GM12891 (cell line): Measurements from ENCODE around the gene ABHD17C.

Experiments
- DNase-seq: peaks from one replicate; pipeline ENCODE4 v3.0.0; 2011; ENCODE audit warnings: low spot score; ENCODE audit not compliant: insufficient read length
- FAIRE-seq: peaks from 2 replicates; lab custom pipeline; 2011; peaks lifted over from hg19 to GRCh38; lab: Jason Lieb, UNC
- PAX5 ChIP-seq: IDR thresholded peaks from 2 replicates; pipeline ENCODE4 v1.6.1; 2011; ENCODE audit warnings: low read length, moderate library complexity, mild to moderate bottlenecking; ENCODE audit not compliant: insufficient read depth, severe bottlenecking
- POLR2A ChIP-seq: IDR thresholded peaks from 2 replicates; pipeline ENCODE4 v1.6.1; 2011; ENCODE audit warnings: low read depth, low read length, control low read depth
- POLR2AphosphoS5 ChIP-seq: IDR thresholded peaks from 2 replicates; pipeline ENCODE4 v1.6.1; 2011; ENCODE audit warnings: low read depth, low read length, control low read depth
- POU2F2 ChIP-seq: IDR thresholded peaks from 2 replicates; pipeline ENCODE4 v1.6.1; 2011; ENCODE audit warnings: low read depth, mild to moderate bottlenecking, control low read depth, low read length, moderate library complexity
- SPI1 ChIP-seq: IDR thresholded peaks from 2 replicates; pipeline ENCODE4 v1.6.1; 2011; ENCODE audit warnings: low read depth, low read length, control low read depth
- TAF1 ChIP-seq: IDR thresholded peaks from 2 replicates; pipeline ENCODE4 v1.6.1; 2011; ENCODE audit warnings: low read depth, low read length, control low read depth

Gene ABHD17C

DNA sequence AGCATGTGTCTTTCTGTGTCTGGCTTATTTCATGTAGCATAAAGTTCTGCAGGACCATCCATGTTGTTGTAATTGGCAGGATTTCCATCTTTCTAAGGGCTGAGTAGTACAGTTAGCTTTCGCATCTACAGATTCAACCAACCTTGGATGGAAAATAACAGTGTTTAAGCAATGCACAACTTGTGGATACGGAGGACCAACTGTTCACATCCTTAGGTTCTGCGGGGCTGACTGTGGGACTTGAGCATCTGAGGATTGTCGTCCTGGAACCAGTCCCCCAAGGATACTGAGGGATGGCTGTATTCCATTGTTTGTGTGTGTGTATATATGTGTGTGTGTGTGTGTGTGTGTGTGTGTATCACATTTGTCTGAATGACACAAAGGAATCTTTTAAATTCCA lies 27.7 kb downstream of the ABHD17C start:
- TF ChIP-seq POU2F2 (no peak), POLR2AphosphoS5 (no peak), SPI1 (no peak), TAF1 (no peak), PAX5 (no peak), POLR2A (no peak)
- FAIRE-seq (no peak), DNase-seq (no peak)

- TF ChIP-seq POLR2AphosphoS5: no peak
- no peak for TF ChIP-seq TAF1
- no peak for TF ChIP-seq SPI1
- no peak for TF ChIP-seq PAX5
- TF ChIP-seq POLR2A: no peak
- TF ChIP-seq POU2F2: no peak
- FAIRE-seq (no peak), DNase-seq (no peak)
Measured at GRCh38 chr15:80727196-80727595, 32.1 kb downstream of the ABHD17C start.

- TF ChIP-seq SPI1: no peak
- TF ChIP-seq POLR2A: no peak
- TF ChIP-seq POLR2AphosphoS5: no peak
- no peak for TF ChIP-seq TAF1
- TF ChIP-seq POU2F2: no peak
- TF ChIP-seq PAX5: no peak
- FAIRE-seq (no peak), DNase-seq (no peak)
Measured at GRCh38 chr15:80727596-80727995, 32.5 kb downstream of the ABHD17C start.

GRCh38 chr15:80730387-80730786 lies 35.3 kb downstream of the ABHD17C start:
- TF ChIP-seq SPI1: no peak
- no peak for TF ChIP-seq TAF1
- no peak for TF ChIP-seq POU2F2
- no peak for TF ChIP-seq PAX5
- no peak for TF ChIP-seq POLR2A
- no peak for TF ChIP-seq POLR2AphosphoS5
- DNase-seq (no peak), FAIRE-seq (no peak)

DNA sequence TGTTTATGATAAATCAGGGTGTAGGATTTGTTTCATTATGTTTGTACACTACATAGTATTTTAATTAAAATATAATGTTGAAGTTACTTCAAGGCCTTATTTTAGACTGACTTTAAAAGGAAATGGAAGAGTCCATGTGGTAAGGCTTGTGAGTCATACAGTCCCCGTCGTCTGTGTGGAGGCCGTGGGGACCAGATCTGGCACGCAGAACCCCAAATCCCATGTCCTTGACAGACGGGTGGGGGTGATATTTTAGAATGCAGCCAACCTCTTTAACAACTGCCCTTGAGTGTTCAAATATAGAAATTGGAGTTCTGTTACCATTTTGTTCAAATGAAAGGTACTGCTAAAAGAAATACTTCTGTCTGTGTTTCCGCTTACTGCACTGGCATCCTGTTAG lies 35.8 kb downstream of the ABHD17C start:
- TF ChIP-seq PAX5 (no peak), POU2F2 (no peak), TAF1 (no peak), POLR2AphosphoS5 (no peak)
- FAIRE-seq (no peak), DNase-seq (no peak)

DNA sequence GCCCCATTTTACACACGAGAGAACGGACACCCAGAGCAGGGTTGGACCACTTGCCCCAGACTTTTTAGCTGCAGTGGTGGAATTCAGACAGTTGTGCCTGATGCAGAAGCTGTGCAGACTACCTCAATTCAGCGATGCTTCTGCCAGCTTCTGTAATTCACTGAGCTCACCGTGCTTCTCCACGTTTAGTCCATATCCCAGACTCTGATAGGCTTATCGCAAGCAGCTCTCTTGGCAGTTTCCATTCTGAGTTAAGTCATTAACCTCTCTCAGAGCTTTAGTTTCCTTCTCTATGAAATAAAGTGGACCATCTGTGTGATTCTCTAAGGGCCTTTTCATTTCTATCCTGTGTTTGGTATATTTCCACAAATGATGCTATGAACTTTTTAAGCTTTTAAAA lies 37.1 kb downstream of the ABHD17C start:
- FAIRE-seq (no peak), DNase-seq (no peak)
- no peak for TF ChIP-seq SPI1

DNA sequence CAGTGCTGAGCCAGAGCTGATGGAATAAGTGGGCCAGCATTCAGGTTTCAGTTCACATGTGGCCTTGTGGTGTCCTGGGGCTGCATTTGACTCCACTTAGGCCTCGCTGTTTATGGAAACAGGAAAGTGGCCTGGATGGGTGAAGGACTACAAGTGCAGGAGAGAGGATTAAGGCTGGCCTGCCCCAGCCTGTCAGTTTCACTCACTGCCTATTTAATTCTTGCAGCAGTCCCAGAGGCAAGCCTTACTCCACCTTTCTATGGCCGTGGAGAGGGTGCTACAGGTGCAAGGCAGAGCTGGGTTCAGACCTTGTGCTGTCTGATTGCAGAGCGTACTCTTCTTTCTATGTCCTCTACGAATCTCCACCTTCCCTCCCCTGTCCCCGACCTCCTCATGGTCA lies 37.7 kb downstream of the ABHD17C start:
- TF ChIP-seq PAX5 (no peak), POLR2A (no peak), TAF1 (no peak), POU2F2 (no peak), SPI1 (no peak), POLR2AphosphoS5 (no peak)
- no peak for DNase-seq
- FAIRE-seq: no peak

- FAIRE-seq (no peak), DNase-seq (no peak)
- TF ChIP-seq POU2F2 (no peak), PAX5 (no peak), SPI1 (no peak), POLR2A (no peak), TAF1 (no peak), POLR2AphosphoS5 (no peak)
Measured at GRCh38 chr15:80733460-80733859, 38.4 kb downstream of the ABHD17C start.

DNA sequence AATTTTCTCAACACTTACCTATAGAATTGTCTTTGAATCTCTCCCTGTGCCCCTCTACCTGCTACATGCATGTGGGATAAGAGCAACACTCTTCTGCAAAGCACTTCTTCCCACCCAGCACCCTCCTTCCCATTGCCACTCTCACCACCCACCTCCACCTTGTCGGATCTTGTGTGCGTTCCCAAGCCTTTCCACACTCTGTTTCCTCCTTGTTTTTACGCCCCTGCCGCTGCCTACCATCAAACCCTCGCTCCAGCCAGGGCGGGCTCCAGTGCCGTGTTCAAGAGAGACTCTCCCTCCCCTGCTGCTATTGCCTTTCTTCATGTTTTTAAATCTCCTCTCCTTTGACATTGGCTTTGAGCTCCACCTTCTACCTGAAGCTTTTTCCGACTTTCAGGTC lies 40.2 kb downstream of the ABHD17C start:
- FAIRE-seq (no peak), DNase-seq (no peak)
- TF ChIP-seq POLR2A (no peak), PAX5 (no peak), POU2F2 (no peak), TAF1 (no peak), POLR2AphosphoS5 (no peak), SPI1 (no peak)

DNA sequence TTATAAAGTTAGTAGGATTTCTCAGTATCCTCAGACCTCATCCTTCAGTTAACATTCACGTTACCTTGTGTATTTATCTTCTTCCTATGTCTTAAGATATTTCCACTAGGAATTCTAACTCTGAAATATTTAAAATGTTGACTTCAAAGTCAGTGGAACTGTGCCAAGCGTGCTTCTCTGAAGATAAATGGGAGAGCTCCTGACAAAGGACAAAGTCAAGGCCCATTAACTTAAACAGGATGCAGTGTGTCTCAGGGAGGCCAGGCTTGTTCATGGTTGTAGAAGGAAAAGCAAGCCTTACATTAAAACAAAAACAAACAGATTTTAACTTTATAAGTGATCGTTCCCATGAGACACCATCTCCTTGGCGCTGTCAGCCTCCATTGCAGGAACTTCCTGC lies 41.5 kb downstream of the ABHD17C start:
- no peak for TF ChIP-seq POU2F2
- no peak for TF ChIP-seq SPI1
- no peak for TF ChIP-seq PAX5
- no peak for TF ChIP-seq POLR2A
- no peak for TF ChIP-seq TAF1
- no peak for TF ChIP-seq POLR2AphosphoS5
- DNase-seq (no peak), FAIRE-seq (no peak)

DNA sequence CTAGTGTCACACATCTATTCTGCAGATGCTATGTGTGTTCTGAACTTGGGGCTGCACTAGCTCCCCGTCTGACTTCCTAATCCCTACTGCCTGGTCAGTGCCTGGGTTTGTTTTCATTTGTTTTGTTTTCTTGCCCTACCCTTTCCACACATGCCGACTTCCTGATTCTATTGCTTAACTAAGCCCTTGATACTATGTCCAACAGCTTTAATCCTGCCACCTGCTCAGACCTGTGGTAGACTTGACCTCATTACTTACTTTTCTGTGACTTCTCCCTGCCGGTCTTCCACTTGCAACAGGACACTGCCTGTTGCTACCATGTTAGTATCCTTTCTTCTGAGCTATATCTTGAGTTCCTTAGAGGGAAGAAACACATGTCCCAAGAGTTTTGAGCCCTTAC lies 44.8 kb downstream of the ABHD17C start:
- no peak for FAIRE-seq
- DNase-seq: no peak
- TF ChIP-seq SPI1 (no peak), PAX5 (no peak), POU2F2 (no peak), POLR2A (no peak), POLR2AphosphoS5 (no peak), TAF1 (no peak)
